Fibroblast of the aortic adventitia (primary cell): ENCODE measurements around the gene PSMB1. TPM values are rescaled to one million over a fixed set of nuclear protein-coding genes. Genes with fewer than 3 reads are reported as not detected.

ENCODE experiments used
- DNase-seq: peaks from one replicate; pipeline ENCODE4 v3.0.0-alpha.2; 2010; ENCODE audit warnings: low read depth
- H3K4me3 ChIP-seq: 2 replicates; pipeline ENCODE4 v1.5.1; 2011; ENCODE audit warnings: low read depth, mild to moderate bottlenecking, control low read depth, low read length, moderate library complexity
- total RNA-seq: library from RNA; depleted of rRNA; stranded (reverse); fragments of >200 nt; gene quantifications from 2 replicates; pipeline ENCODE4 v1.2.3, GENCODE V29; 2012; ENCODE audit warnings: low replicate concordance
- TF ChIP-seq, protein P1 (sequence below): IDR thresholded peaks from 2 replicates; pipeline ENCODE4 v1.5.1; 2011; ENCODE audit warnings: mild to moderate bottlenecking, low read length, control low read depth, inconsistent platforms; ENCODE audit not compliant: insufficient read depth

Gene PSMB1
- total RNA-seq = 96.8 and 248 TPM in 2 replicates

DNA sequence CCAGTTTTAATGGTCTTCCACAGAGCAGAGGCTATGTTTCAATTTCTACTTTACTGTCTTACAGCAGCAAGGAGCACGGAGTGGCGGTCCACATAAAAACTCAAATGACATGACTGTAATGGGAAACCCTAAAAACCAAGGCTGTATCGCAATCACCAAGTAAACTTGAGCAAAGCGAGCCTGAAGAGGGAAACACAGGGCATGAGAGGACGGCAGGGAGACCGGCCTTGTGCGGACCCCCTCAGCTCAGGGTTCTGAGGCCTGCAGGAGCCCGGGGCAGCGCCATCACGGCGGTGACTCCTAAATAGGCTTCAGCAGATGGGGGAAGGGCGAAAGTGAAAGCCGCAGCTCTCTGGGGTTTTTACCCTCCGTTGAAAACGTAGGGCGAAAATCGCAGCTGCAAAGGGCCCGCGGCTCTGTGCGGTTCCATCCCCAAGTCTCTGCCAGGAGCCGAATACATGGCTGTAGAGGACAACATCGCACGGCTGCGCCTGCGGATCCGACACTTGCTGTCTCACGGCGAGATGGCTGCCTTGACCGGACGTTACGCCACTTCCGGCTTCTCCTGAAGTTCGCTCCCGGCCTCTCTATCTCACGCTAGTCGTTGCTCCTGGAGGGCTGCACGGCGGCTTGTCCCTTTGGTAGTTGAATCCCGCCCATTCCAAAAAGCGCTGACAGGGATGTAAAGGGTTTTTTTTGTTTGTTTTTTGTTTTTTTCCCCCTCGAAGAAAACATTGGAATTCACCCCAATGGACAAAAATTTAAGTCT lies at the start of gene PSMB1:
TSS of gene PSMB1 (minus strand) at position 543 of the 769 bp plus-strand sequence. CDS start at position 478, 65 bp downstream.
- TF ChIP-seq, protein P1, sequence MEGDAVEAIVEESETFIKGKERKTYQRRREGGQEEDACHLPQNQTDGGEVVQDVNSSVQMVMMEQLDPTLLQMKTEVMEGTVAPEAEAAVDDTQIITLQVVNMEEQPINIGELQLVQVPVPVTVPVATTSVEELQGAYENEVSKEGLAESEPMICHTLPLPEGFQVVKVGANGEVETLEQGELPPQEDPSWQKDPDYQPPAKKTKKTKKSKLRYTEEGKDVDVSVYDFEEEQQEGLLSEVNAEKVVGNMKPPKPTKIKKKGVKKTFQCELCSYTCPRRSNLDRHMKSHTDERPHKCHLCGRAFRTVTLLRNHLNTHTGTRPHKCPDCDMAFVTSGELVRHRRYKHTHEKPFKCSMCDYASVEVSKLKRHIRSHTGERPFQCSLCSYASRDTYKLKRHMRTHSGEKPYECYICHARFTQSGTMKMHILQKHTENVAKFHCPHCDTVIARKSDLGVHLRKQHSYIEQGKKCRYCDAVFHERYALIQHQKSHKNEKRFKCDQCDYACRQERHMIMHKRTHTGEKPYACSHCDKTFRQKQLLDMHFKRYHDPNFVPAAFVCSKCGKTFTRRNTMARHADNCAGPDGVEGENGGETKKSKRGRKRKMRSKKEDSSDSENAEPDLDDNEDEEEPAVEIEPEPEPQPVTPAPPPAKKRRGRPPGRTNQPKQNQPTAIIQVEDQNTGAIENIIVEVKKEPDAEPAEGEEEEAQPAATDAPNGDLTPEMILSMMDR = no peak
- peak; percentile 96 for DNase-seq
- peak within 1 kb of the TSS; percentile 98 for H3K4me3 ChIP-seq

DNA sequence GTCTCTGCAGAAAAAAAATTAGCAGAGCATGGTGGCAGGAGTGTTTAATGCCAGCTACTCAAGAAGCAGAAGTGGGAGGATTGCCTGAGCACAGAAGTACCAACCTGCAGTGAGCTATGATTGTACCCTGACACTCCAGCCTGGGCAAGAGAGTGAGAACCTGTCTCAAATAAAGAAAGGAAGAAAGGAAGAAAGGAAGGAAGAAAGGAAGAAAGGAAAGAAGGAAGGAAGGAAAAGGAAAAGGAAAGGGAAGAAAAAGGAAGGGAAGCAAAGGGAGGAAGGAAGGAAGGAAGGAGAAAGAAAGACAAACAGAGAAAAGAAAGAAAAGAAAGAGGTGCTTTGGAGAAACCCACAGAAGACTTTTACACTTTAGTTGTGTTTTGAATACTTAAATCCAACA lies 44.2 kb upstream of the PSMB1 start:
- H3K4me3 ChIP-seq = no peak overlapping the region
- no peak for DNase-seq
- TF ChIP-seq, protein P1 = no peak

DNA sequence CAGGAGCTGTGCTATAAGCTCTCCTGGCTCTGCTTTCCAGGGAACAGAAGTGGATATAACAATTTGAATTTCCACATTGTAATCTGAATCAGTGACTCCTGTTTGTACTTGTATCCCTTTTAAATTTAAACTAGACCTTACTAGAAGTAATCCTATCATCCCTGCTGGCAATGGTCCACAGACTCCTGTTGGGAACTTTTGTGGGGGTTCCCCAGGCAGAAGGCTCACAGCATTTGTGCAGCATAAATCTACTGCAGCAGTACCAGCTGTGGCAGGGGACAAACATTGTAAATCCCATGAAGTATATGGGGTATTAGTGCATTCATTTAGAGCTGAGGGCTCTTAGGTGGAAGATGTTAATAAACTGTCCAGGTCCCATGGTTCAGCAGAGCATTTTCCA lies 43.3 kb upstream of the PSMB1 start:
- no peak for DNase-seq
- TF ChIP-seq, protein P1 = no peak
- no peak overlapping the region for H3K4me3 ChIP-seq

DNA sequence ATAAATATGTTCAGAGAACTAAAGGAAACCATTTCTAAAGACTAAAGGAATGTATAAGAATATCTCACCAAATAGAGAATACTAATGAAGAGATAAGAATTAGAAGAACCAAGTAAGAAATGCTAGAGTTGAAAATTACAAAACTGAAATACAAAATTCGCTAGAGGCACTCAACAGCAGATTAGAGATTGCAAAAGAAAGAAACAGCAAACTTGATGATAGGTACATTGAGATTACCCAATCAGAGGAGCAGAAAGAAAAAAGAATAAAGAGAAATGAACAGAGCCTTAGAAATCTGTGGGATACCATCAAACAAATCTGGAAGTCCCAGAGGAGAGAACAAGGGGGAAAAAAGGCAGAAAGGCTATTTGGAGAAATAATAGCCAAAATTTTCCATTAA lies 37.6 kb upstream of the PSMB1 start:
- no peak for DNase-seq
- TF ChIP-seq, protein P1 = no peak
- no peak overlapping the region for H3K4me3 ChIP-seq

DNA sequence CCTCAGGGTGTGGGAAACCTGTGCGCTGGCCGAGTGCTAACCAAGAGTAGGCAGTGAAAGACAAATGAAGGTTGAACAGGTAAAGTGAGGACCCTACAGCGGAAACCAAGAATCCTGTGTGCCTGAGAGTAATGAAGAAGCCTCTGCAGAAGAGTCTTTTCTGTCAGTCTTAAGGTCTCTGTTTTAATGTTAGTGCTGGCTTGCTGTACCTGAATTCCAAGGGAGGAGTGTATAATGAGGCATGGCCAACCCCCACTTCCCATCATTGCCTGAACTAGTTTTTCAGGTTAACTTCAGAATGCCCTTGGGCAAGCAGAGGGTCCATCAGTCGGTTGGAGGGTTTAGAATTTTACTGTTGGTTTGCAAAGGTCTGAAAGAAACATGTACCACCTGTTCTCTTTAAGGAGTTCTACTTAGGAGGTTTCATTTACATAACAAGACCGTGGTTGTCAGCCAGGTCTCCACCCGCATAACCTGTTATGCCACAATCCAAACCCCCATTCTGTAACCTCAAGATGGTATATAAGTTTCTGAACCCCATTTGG lies 31.9 kb upstream of the PSMB1 start:
- peak overlapping the region; percentile 73 for H3K4me3 ChIP-seq
- TF ChIP-seq, protein P1 = no peak
- no peak for DNase-seq

DNA sequence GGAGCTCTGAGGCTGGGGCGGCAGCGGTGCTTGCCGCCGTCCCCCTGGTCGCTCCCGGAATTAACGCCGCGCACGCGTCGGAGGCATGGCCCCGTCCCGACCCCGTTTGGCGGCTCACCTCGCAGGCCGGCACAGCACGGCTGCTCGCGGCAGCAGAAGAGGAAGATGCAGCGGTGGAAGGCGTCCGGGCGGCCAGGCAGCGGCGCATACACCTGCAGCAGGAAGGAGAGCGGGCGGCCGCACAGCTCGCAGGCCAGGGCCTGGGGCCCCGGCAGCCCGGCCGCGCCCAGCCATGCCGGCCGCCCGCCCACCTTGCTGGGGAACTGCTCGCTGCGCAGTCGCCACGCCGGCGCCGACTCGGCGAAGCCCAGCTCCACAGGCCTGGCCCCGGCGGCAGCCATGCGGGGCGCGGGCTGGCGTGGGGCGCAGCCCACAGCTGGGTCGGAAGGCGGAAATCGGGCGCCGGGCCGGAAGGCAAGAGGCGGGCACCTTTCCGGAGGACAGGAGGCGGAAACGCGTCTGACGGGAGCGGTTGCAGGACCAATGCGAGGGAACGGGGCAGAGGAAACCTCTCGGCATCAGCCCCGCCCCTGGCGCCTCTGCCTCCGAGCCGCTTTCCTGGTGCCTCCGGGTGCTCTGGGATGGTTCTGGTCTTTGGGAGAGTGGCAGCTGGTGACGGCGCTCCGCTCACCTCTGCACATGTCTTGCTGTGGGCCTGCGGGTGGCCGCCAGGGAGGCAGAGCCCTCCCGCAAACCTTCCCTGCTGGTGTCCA lies 31.3 kb upstream of the PSMB1 start, which contains the start of gene PDCD2:
TSS of gene PDCD2 (minus strand) at position 457 of the 773 bp plus-strand sequence. CDS start at position 401, 56 bp downstream.
- TF ChIP-seq, protein P1 = no peak
- H3K4me3 ChIP-seq = peak within 1 kb of the TSS; percentile 73
- peak; percentile 85 for DNase-seq
